Uterus (tissue), 2 donors: ENCODE results near the gene AGFG1.

Experiments
- POLR2A ChIP-seq, 2 donors: fragments of 450-650 bp; IDR thresholded peaks; one replicate each; pipeline ENCODE4 v1.6.1; 2016; ENCODE audit warnings: antibody characterized with exemption in 2 of 2, mild to moderate bottlenecking in 1 of 2, moderate library complexity in 1 of 2
- TF ChIP-seq, protein P1 (sequence below), 4 experiments: fragments of 200-600 bp in 2 of 4; fragments of 450-650 bp in 2 of 4; sonication (generic) in 2 of 4; IDR thresholded peaks; one replicate each; pipeline ENCODE4 v1.5.1; 2016 to 2019; ENCODE audit warnings: antibody characterized with exemption in 4 of 4, mild to moderate bottlenecking in 2 of 4, moderate library complexity in 1 of 4

DNA sequence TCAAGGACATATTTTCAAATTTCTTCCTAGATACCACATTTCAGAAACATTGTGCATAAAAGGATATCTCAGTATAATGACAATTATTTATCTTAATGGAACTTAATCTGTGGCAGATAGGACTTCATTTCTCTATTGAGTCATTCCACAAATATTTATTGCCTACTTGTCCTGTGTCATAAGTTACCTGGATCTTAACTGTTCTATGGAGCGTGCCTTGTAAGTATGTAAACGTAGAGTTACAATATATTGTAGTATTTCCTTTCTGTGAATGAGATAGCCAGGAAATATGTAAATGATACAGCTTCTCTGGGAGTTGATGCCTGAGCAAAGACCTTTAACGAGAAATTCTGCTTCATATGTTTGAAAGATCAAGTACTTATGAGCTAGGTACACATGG lies 2.5 kb downstream of the AGFG1 start:
- TF ChIP-seq, protein P1, sequence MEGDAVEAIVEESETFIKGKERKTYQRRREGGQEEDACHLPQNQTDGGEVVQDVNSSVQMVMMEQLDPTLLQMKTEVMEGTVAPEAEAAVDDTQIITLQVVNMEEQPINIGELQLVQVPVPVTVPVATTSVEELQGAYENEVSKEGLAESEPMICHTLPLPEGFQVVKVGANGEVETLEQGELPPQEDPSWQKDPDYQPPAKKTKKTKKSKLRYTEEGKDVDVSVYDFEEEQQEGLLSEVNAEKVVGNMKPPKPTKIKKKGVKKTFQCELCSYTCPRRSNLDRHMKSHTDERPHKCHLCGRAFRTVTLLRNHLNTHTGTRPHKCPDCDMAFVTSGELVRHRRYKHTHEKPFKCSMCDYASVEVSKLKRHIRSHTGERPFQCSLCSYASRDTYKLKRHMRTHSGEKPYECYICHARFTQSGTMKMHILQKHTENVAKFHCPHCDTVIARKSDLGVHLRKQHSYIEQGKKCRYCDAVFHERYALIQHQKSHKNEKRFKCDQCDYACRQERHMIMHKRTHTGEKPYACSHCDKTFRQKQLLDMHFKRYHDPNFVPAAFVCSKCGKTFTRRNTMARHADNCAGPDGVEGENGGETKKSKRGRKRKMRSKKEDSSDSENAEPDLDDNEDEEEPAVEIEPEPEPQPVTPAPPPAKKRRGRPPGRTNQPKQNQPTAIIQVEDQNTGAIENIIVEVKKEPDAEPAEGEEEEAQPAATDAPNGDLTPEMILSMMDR (IDR thresholded peaks at IDR 0.05) = no peak
- no peak for TF ChIP-seq POLR2A (IDR thresholded peaks at IDR 0.05)
